Measurements from ENCODE around the gene MYLIP. TPM values are rescaled to one million over a fixed set of nuclear protein-coding genes. Genes with fewer than 3 reads are reported as not detected.

Gene MYLIP
- total RNA-seq: 35.8 TPM

DNA sequence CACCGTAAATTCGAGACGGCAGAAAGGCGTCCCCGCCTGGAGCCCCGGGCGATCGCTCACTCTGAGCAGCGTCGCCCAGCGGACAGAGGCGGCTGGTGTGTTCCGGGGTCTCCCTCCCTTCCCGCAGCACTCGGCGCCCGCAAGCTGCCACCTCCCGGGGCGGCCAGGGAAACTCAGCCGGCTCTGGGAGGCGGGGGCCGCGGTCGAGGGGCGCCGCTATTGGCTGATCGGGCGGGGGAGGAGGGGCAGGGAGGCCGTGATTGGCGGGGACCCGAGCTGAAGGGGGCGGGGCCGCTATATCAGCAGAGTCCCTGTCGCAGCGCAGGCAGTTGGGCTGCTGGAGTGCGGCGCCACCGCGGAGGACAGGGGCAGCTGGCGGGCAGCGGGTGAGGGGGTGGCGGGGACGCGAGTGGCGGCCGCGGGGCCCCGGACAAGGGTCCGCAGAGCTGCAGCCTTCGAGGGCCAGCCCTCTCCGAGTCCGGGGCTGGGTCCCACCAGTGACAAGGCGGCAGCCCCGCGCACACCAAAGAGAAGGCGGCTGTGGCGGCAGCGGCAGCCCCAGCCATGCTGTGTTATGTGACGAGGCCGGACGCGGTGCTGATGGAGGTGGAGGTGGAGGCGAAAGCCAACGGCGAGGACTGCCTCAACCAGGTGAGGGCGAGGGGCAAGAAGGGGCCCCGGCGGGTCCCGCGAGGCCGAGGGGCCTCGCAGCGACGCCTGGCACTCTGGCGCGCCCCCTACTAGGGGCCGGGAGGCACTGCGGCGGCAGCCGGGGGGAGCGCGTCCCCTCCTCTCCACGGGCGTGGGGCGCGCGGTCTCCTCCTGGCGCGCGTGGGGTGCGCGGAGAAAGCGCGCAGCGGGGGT lies at the start of gene MYLIP:
MYLIP (plus strand) TSS at position 328 of the 864 bp plus-strand sequence; CDS start at position 565, 237 bp downstream.
- DNase-seq (ENCODE audit: low read depth in 2 of 3, low spot score in 2 of 3): peak; percentile 93 to 98 (median 97)

DNA sequence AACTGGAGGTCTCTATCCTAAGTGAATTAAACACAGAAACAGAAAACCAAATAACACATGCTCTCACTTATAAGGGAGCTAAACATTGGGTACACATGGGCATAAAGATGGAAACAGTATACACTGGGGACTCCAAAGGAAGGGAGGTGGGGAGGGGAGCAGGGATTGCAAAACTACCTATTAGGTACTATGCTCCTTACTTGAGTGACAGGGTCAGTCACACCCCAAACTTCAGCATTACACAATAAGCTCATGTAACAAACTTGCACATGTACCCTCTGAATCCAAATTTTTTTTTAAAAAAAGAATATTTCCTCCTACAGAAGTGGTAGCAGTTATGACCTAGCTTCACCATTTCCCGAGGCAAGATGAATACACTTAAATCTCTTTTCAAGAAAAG lies 49.5 kb upstream of the MYLIP start:
- no peak for DNase-seq (ENCODE audit: low read depth in 2 of 3, low spot score in 2 of 3)

DNA sequence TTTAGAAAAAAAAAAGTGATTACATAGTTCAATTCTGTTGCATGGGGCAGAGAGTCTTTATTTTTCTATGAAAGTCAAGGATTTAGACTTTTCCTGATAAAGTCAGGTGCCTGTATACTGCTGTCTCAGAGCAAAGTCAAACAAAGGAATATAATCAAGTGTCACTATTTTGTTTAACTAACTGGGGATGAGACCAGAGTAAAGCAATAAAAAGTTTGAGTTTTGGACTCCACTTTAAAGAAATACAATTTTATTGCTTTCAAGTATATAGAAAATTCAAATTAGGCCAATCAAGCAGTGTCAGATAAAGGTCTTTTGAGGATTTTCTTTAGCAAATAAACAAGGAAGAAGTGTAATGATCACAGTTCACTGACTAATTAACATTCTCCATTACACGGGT lies 48.7 kb upstream of the MYLIP start:
- DNase-seq (ENCODE audit: low read depth in 2 of 3, low spot score in 2 of 3): no peak

DNA sequence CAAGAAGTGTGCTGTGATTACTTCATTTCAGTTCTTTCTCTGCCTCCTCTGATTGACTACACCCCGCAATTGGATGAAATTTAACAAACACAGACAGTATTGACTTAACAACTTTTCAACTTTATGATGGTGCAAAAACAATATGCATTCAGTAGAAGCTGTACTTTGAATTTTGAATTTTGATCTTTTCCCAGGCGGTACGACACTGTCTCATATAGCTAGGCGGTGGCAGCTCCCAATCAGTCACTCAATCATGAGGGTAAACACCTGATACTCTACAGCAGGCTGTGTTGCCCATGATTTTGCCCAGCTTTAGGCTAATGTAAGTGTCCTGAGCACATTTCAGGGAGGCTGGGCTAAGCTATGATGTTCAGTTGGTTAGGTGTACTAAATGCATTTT lies 47.6 kb upstream of the MYLIP start:
- no peak for DNase-seq (ENCODE audit: low read depth in 2 of 3, low spot score in 2 of 3)

DNA sequence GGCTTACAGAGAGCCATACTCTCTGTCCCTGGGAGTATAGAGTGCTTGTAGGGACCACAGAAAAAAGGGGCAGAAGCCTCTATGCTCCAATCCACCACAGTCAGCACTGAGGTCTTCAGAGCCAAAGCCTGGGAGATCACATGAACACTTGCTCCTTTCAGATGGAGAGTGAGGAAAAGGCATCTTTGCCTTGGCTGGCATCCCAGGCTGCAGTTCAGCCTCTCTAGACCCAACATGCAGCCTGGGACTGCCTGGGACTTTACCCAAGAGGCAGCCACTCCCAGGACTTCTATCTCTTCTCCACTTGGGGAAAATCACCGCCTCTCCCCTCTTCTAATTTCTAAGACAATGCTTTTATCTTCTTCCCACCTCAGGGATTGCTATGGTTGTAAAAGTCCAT lies 46.5 kb upstream of the MYLIP start:
- DNase-seq (ENCODE audit: low read depth in 2 of 3, low spot score in 2 of 3): no peak

DNA sequence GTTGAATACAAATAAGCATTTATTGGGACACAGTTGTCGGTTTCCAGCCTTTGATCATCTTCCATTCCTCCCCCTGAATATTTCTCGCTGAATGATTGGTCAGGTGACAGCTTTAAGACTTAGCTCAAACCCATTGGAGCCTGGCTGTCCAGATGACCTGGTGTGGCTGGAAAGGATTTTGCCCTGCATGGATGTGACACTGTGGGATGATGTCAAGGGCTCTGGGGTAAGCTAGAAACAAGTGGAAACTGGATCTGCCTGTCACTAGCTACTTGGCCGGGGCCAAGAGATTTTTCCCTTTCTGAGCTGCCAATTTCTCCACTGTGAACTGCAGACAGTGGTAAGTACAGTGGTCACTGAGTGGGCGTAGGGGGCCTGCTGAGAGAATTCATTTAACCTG lies 41.9 kb upstream of the MYLIP start:
- no peak for DNase-seq (ENCODE audit: low read depth in 2 of 3, low spot score in 2 of 3)

DNA sequence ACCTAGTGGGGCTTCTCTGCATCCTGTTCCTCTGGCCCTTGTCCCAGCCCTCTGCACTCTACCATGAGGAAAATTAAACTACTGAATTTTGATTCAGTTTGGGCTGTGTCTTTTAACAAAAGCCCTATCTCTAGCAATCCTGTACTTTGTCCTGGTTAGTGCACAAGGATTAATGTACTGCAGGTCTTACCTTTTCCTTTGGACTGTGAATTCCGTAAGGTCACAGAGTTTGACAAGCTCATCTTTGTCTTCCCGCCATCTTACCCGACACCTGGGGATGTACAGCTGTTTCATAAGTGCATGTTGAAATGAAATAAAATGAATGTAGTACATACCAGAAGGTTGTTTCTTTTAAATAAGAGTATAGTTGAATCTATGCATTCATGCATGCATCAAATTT lies 41.5 kb upstream of the MYLIP start:
- DNase-seq (ENCODE audit: low read depth in 2 of 3, low spot score in 2 of 3): no peak

DNA sequence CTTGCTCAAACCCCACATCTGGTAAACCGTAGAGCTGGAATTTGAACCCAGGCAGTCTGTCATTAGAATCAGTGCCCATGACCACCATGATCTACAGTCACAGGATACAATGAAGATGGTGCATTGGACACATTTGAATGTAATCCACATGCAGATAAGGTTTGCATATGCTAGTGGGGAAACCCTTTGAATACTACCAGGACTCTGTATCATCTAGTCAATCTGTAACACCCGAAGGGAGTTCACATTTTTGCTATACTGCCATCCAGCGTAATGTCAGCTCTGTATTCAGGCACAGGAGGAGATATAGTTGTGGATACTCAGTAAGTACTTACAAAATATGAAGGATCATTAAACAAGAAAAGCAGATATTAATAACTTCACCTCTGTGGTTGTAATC lies 40.5 kb upstream of the MYLIP start:
- DNase-seq (ENCODE audit: low read depth in 2 of 3, low spot score in 2 of 3): no peak

DNA sequence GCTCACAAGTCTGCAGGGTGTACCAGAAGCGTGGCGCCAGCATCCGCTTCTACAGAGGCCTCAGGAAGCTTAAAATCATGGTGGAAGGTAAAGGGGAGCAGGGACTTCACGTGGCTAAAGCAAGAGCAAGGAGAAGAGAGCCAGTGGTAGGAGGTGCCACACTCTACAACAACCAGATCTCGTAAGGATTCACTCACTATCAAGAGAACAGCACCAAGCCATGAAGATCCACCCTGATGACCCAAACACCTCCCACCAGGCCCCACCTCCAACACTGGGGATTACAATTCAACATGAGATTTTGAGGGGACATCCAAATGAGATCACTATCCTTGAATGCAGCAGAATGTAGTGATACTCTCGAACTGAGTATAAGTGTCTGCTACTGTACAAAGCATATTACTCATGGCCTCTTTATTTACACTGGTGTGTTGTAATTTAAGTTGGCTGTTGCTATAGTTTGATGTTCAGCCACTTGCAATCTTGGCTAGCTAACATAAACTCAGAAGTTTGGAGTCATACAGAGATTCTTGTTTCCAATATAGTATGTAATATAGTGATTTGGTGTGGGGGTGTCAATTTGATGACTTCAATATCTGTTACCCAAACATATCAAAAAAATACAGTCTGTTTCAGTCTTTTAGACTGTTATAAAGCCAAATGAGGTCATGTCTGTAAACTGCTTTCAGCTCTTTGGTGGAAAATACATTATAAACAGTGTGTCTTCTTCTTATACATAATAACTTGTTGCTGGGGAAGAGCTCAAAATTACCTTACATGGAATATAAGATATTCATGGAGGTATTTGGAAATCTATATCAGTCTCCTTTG lies 39.4 kb upstream of the MYLIP start:
- DNase-seq (ENCODE audit: low read depth in 2 of 3, low spot score in 2 of 3): no peak

DNA sequence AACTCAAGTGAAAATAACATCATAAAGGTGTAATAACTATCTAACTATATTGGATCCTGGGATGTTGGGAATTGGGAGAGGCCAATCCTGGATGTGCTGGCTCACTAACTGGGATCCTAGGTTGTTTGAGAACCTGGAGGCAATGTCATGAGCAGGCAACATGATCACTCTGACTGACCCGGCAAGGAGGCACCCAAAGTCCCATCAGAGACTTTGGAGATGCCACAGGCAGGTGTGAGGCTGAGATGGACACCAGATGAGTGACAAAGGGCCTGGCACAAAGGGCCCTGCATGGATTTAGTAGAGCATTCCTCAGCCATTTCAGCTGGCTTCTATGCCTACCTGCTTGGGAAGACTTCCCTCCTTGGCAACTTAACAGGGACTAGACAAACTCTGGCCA lies 38.4 kb upstream of the MYLIP start:
- DNase-seq (ENCODE audit: low read depth in 2 of 3, low spot score in 2 of 3): no peak

DNA sequence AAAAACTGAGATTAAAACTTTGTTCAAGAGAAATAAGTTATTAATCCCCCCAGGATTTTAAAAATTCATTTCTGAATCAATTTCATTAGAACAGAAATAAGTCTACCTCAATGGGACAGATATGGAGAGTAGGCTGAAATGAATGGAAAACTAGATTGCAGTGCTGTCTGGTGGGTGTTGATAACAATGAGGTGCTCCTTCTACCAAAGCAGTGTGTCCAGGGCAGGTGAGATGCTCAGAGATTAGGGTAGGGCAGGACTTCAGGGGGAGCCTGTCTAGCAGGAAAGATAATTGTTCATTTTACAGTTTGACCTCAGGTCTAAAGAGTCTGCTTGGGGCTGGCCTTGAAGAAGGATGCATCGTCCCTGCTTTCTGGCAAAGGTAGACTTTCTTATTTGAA lies 38.0 kb upstream of the MYLIP start:
- DNase-seq (ENCODE audit: low read depth in 2 of 3, low spot score in 2 of 3): no peak

DNA sequence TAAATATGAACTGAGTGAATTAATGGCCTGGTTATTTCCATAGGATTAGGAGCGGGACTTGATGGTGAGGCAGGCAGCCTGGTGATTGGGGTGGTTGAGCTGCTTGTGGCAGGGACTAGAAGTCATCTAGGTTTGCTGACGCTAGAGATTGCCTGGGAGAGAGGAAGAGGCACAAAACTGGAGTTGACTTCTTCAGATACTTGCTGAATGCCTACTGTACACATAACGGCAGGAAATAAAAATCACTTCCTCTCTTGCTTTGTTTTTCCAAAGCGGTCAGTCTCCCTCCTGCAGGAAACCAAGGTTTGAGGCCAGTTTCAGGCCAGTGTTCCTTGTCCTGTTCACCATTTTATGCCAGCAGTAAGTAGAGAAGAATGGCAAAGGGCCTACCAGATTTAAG lies 36.7 kb upstream of the MYLIP start:
- DNase-seq (ENCODE audit: low read depth in 2 of 3, low spot score in 2 of 3): no peak

DNA sequence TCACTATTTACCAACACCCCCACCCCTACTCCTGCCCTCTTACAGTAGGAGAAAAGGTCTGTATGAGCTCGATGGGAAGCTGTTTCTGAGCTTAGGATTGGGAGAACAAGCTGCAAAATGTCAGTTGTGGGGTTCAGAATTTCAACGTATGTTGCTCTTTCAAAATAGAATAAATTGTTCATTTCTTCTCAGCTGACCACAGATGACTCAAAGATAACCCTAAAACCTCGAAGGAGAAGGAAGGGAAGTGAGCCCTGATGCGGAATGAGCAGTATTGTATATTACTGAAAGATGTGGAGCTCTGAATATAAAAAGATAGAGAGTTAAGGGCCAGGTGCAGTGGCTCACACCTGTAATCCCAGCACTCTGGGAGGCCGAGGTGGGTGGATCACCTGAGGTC lies 35.9 kb upstream of the MYLIP start:
- DNase-seq (ENCODE audit: low read depth in 2 of 3, low spot score in 2 of 3): peak in 1 of 3 donors; percentile 55

DNA sequence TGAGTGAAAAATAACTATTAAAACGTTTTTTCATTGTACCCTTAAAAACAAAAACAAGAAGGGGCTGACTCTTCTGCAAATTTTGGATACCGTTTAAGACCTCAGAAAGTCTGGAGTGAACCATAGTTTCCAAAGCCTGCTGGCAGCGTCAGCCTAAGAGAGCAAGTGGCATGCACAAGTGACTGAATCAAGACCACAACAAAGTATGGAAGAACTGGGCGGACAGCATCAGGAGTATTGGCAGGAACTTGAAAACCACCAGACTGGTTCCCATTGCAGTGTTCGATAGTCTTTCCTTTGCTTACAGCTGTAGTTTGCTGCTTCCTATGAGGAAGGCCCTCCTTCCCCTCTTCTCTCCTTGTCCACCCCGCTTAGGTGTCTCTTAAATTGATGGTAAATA lies 33.7 kb upstream of the MYLIP start:
- no peak for DNase-seq (ENCODE audit: low read depth in 2 of 3, low spot score in 2 of 3)

DNA sequence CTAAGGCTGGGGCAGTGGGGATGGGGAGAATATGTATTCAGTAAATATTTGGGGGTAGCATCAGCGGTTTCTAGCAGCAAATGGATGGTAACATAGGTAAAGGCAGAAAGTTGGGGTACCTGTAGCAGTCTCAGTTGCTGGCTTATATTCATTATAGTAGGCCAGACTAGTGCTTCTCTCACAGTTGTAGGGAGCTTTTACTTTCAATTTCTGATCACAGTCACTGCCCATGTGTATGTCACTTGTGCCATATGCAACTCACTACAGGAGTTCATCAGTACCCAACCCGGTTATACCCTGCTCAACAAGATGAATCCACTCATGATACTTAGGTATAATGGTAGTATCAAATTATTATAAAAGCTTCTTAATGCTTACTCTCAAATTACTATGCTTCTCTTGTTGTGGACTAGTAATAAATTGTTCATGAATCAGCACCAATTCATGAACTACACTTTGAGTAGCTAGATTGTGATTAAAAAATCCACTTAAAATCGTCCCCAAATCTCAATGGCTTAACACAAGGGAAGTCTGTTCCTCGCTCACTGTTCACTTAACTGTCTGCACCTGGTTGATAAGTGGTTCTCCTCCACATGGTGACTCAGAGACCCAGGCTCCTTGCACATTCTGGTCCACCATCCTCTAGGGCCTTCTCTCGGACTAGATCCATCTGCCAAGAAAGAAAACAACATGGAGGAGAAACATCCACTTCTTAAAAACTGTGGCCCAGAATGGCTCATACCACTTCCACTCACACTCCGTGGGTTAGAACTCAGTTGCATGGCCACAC lies 31.3 kb upstream of the MYLIP start:
- no peak for DNase-seq (ENCODE audit: low read depth in 2 of 3, low spot score in 2 of 3)

DNA sequence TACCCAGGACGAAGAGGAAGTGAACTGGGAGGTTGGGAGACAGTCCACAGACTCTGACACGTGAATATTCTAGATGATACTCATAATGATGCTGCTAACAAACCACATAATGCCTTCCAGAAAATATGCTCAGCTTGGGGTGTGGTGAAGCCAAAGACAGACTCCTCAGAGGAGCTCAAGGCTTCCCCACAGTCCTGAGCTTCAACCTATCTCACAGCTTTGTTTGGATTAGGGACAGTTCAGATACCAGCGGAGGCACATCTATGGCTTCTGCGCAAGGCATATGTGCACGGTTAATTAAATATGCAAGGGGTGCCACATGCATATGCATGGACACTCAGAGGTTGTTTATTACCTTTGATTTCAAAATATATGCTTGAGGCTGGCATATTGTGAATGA lies 30.7 kb upstream of the MYLIP start:
- no peak for DNase-seq (ENCODE audit: low read depth in 2 of 3, low spot score in 2 of 3)

DNA sequence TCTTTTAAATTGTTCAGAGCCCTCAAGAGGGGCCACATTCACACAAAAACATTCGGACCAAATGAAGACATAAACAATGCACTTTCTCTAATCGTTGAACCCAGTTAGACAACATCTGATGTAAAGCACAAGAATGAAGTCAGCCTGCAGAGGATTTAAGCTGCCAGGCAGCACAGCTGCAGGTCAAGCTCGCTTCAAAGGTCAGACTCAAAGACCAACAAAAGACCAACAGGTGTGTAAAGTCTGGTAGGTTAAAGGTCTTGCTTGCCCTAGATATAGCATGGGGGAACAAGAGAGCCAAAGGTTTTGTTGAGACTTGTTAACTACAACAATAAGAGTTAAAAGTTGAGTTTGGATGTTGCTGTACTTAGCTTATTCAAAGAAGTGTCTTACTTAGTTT lies 26.7 kb upstream of the MYLIP start:
- DNase-seq (ENCODE audit: low read depth in 2 of 3, low spot score in 2 of 3): no peak

DNA sequence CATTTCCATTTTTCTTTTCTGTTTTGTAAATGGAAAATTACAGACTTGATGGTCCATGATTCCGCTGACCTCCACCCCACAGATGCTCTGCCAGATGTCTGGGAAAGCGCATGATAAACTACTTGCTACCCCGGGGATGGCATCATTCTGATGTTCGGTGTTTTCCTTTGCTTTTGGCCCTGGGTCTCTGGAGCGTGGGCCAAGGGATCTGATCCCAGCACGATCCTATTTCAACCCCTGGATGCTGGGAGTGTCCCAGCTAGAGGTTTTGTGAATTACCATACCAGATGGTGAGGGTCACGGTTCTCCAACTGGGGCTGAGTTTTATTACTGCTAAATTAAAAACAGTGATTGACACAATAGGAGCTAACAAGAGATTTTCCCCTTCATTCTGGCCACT lies 25.2 kb upstream of the MYLIP start:
- no peak for DNase-seq (ENCODE audit: low read depth in 2 of 3, low spot score in 2 of 3)

DNA sequence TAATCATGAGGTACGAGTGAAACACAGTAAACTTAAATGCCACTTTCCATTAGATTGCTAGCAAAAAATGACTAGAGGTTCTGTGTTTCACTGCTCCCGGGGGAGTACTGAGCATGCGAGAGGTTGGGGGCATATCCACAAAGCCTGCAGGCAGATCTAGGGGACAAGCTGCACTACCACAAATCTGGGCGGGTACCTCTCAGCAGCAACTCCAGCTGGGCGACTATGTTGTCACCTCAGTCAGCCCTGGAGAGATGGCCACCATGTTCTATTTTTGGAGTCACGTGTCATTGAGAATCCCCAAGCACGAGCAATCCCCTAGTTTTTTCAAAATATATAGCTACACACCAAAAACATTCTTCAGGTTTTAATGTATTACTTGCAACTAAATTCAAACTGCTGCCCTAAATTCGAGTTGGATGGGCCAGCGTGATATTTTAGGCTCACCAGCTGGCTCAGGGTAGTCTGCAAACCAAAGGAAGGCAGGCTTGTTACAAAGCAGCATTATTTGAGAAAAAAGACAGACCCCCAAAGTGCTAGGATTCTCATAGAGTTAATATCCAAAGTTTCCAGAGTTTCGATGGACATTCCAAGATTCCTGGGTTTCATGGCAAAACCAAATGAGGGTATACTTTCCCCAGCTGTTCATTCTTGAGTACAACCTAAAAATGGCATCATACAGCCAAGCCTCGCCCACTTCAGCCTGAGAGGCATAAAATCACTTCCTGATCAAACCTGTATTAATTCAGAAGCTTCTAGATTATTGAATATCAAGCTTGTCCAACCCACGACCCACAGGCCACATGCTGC lies 24.1 kb upstream of the MYLIP start:
- no peak for DNase-seq (ENCODE audit: low read depth in 2 of 3, low spot score in 2 of 3)

DNA sequence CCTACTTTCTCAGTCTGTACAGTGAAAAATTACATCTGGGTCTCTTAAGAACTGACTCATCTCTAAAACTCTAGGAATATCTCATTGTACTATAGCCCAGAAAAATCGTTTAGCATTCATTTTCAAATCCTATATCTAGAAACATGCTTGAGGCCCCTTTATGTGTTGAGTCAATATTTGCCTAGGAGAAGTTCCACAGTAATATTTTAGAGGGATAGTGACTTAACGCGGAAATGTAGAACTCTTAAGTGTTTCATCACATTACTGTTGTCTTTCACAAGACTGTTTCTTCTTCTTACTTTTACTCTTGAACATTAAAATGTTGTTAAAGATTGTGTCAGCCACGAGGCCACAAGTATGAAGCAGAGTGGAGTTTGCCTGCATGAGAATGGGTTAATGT lies 23.0 kb upstream of the MYLIP start:
- DNase-seq (ENCODE audit: low read depth in 2 of 3, low spot score in 2 of 3): no peak

Data from hematopoietic multipotent progenitor cell (in vitro differentiated cells).